ENCODE measurements around the gene RERE. TPM values are rescaled to one million over a fixed set of nuclear protein-coding genes. Genes with fewer than 3 reads are reported as not detected.
"Not testable (repeated sequence)": the region's sequence is repeated elsewhere in the genome, so short reads cannot be mapped to it uniquely, and the experiment has no call there.

RERE gene
- total and polyA plus RNA-seq, 2 experiments from 2014 or later = 39.8 to 62.8 TPM

DNA sequence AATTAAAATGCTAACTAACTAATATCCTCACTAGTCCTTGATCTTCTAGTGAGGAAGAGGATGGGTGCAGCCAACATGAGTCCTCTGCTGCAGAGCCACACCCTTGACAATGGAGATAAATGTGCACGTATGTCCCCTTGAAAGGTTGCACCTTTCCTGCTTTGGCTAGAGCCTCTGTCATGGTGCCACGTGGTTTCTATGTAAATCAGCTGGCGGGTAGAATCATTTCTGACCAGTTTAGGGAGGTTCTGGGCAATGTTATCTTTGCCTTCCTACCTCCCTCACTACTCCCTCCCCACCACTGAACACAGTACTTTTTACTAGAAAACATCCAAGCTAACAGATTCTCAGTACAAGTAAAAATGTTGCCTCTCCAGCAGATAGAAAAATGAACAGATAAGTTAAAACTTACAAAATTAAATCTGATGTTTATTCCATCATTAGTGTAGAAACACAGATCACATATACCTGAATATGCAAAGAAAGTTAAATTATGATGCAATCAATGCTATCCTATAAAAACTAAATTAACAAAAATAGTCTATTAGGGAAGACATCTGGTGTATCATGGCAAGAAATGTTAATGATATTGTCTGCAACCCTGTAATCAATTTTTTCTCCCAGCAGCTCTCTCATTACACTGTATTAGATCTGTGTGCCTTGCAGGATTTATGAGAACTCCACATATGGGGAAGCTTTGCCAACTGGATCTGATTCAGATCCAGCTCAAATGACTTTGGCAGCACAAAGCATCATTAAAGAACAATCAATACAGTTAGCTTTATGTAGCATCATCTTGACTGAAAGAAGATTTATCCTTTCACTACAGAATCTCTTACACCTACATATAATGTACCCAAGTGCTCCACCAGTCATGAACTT, 205.6 kb downstream of the RERE start:
- H3K4me2 ChIP-seq; H2AFZ ChIP-seq; H3K9me3 ChIP-seq (ENCODE audit: low read depth); H3K27ac ChIP-seq; H3K4me1 ChIP-seq (ENCODE audit: insufficient read depth); H3K27me3 ChIP-seq; H3K4me3 ChIP-seq; DNase-seq (ENCODE audit: low spot score); H3K36me3 ChIP-seq (replicated peaks; ENCODE audit: insufficient read depth, low read depth); H3K9me2 ChIP-seq (replicated peaks; ENCODE audit: insufficient read depth): not testable (repeated sequence)
- H3K79me2 ChIP-seq = peaks cover 55% of the 10 kb centered on the region
- WGBS (ENCODE audit: low lambda C conversion rate, missing lambda C conversion rate) = 86% methylated on average over 3 of the region's 3 CpGs
- H4K20me1 ChIP-seq (ENCODE audit: insufficient read depth, poor library complexity, severe bottlenecking) = peaks cover 11% of the 10 kb centered on the region

GRCh38 chr1:8607906-8608305, 209.5 kb downstream of the RERE start:
- H3K36me3 ChIP-seq (replicated peaks; ENCODE audit: insufficient read depth, low read depth) = no peaks in the 10 kb centered on the region
- H3K9me3 ChIP-seq (ENCODE audit: low read depth) = no peaks in the 10 kb centered on the region
- no peak overlapping the region for H3K4me2 ChIP-seq
- TF ChIP-seq EZH2 (IDR thresholded peaks at IDR 0.05; ENCODE audit: borderline replicate concordance) = no peak
- TF ChIP-seq, protein P1, sequence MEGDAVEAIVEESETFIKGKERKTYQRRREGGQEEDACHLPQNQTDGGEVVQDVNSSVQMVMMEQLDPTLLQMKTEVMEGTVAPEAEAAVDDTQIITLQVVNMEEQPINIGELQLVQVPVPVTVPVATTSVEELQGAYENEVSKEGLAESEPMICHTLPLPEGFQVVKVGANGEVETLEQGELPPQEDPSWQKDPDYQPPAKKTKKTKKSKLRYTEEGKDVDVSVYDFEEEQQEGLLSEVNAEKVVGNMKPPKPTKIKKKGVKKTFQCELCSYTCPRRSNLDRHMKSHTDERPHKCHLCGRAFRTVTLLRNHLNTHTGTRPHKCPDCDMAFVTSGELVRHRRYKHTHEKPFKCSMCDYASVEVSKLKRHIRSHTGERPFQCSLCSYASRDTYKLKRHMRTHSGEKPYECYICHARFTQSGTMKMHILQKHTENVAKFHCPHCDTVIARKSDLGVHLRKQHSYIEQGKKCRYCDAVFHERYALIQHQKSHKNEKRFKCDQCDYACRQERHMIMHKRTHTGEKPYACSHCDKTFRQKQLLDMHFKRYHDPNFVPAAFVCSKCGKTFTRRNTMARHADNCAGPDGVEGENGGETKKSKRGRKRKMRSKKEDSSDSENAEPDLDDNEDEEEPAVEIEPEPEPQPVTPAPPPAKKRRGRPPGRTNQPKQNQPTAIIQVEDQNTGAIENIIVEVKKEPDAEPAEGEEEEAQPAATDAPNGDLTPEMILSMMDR (IDR thresholded peaks at IDR 0.05; ENCODE audit: poor library complexity) = no peak
- no peak for TF ChIP-seq EZH2phosphoT487 (IDR thresholded peaks at IDR 0.05; ENCODE audit: low read depth, severe bottlenecking, unreplicated experiment)
- no peak overlapping the region for H3K4me3 ChIP-seq
- peaks cover 6% of the 10 kb centered on the region for H4K20me1 ChIP-seq (ENCODE audit: insufficient read depth, poor library complexity, severe bottlenecking)
- H3K4me1 ChIP-seq (ENCODE audit: insufficient read depth) = no peaks in the 10 kb centered on the region
- H2AFZ ChIP-seq = no peak overlapping the region
- no peaks in the 10 kb centered on the region for H3K9me2 ChIP-seq (replicated peaks; ENCODE audit: insufficient read depth)
- H3K27me3 ChIP-seq = no peaks in the 10 kb centered on the region
- DNase-seq (ENCODE audit: low spot score) = no peak
- WGBS (ENCODE audit: low lambda C conversion rate, missing lambda C conversion rate) = 93% methylated on average over 5 of the region's 5 CpGs
- H3K79me2 ChIP-seq = peaks cover 50% of the 10 kb centered on the region
- H3K27ac ChIP-seq = no peak overlapping the region

DNA sequence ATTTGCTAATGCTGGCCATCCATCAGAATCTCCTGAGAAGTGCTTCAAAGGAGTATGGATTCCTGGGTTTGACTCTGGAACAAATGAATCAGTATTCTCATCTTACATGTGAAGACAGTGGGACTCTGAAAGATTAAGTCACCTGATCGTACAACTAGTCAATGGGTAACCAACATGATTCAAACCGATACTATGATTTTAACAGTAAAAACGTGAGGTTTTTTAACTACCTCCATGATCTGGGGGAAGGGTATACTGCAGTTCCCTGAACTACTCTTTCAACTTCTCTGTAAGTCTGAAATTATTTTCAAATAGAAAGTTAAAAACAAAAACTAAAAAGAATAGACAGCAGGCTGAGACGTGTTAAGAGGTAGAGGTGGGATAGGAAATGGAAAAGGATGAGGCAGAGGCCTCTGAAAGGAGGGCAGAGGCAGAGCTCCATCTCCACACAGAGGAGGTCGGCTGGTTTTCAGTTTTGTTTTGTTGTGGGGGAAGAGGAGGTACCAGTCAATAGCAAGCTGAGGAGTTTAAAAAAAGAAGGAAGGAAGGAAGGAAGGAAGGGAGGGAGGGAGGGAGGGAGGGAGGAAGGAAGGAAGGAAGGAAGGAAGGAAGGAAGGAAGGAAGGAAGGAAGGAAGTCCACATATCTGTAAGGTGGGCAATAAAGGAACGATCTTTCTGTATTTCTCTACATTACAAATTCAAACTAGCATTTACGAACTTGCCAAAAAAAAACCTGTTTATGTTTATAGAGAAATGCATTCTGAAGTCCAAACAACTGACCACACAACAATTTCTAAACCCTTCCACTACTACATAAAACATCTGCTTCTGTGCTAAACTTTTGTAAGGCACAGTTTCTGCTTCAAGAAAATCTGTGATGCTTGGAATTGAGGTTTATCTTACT, 213.1 kb downstream of the RERE start:
- H3K4me2 ChIP-seq = no peak overlapping the region
- H3K9me2 ChIP-seq (replicated peaks; ENCODE audit: insufficient read depth) = no peaks in the 10 kb centered on the region
- H3K4me3 ChIP-seq = no peak overlapping the region
- no peak overlapping the region for H3K27ac ChIP-seq
- H3K4me1 ChIP-seq (ENCODE audit: insufficient read depth) = no peaks in the 10 kb centered on the region
- TF ChIP-seq EZH2 (IDR thresholded peaks at IDR 0.05; ENCODE audit: borderline replicate concordance) (no peak), EZH2phosphoT487 (IDR thresholded peaks at IDR 0.05; ENCODE audit: low read depth, severe bottlenecking, unreplicated experiment) (no peak)
- TF ChIP-seq, protein P1 (IDR thresholded peaks at IDR 0.05; ENCODE audit: poor library complexity) = no peak
- no peak for DNase-seq (ENCODE audit: low spot score)
- no peak overlapping the region for H2AFZ ChIP-seq
- H3K36me3 ChIP-seq (replicated peaks; ENCODE audit: insufficient read depth, low read depth) = no peaks in the 10 kb centered on the region
- peaks cover 60% of the 10 kb centered on the region for H3K79me2 ChIP-seq
- H3K9me3 ChIP-seq (ENCODE audit: low read depth) = no peaks in the 10 kb centered on the region
- 80% methylated on average over 7 of the region's 7 CpGs for WGBS (ENCODE audit: low lambda C conversion rate, missing lambda C conversion rate)
- H4K20me1 ChIP-seq (ENCODE audit: insufficient read depth, poor library complexity, severe bottlenecking) = peaks cover 2% of the 10 kb centered on the region
- H3K27me3 ChIP-seq = no peaks in the 10 kb centered on the region

GRCh38 chr1:8603220-8603616, 214.2 kb downstream of the RERE start:
- H3K36me3 ChIP-seq (replicated peaks; ENCODE audit: insufficient read depth, low read depth) = no peaks in the 10 kb centered on the region
- peaks cover 63% of the 10 kb centered on the region for H3K79me2 ChIP-seq
- no peaks in the 10 kb centered on the region for H3K9me3 ChIP-seq (ENCODE audit: low read depth)
- no peak for DNase-seq (ENCODE audit: low spot score)
- TF ChIP-seq, protein P1 (IDR thresholded peaks at IDR 0.05; ENCODE audit: poor library complexity) = no peak
- TF ChIP-seq EZH2 (IDR thresholded peaks at IDR 0.05; ENCODE audit: borderline replicate concordance) (no peak), EZH2phosphoT487 (IDR thresholded peaks at IDR 0.05; ENCODE audit: low read depth, severe bottlenecking, unreplicated experiment) (no peak)
- H3K4me1 ChIP-seq (ENCODE audit: insufficient read depth) = peaks cover 9% of the 10 kb centered on the region
- H3K4me3 ChIP-seq = no peak overlapping the region
- 79% methylated on average over 4 of the region's 4 CpGs for WGBS (ENCODE audit: low lambda C conversion rate, missing lambda C conversion rate)
- no peaks in the 10 kb centered on the region for H3K9me2 ChIP-seq (replicated peaks; ENCODE audit: insufficient read depth)
- no peaks in the 10 kb centered on the region for H3K27me3 ChIP-seq
- peaks cover 9% of the 10 kb centered on the region for H4K20me1 ChIP-seq (ENCODE audit: insufficient read depth, poor library complexity, severe bottlenecking)
- H3K27ac ChIP-seq = no peak overlapping the region
- no peak overlapping the region for H2AFZ ChIP-seq
- H3K4me2 ChIP-seq = no peak overlapping the region

Data from hepatocyte (in vitro differentiated cells).